ENCODE results near the gene FBXO48.
A peak's percentile ranks its signal among the peaks of the same experiment; 100 is the strongest.
"Not testable (repeated sequence)": the region's sequence is repeated elsewhere in the genome, so short reads cannot be mapped to it uniquely, and the experiment has no call there.

The FBXO48 gene

DNA sequence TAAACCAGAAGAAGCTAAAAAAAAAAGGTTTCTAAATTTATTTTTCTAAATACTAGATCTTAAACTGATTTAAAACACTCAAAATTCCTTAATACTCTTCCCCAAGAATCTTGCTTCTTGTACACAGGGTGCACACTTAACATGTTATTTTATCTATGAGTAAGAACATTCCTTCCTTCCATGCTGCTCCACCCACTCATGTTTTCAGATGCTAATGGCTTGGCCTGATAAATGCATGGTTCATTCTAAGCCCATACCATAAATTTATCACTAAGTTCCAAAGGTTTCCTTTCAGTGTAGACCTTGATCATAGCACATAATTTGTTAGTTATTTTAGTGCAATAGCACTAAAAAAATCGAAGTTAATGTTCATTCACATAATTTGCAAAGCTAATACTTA is 8.1 kb downstream of the FBXO48 start:
- Mint-ChIP-seq H3K36me3 (ENCODE audit: low read depth) (no peaks in the 10 kb centered on the region), H3K27me3 (no peaks in the 10 kb centered on the region), H3K27ac (no peak overlapping the region), H3K4me1 (ENCODE audit: low read depth) (peaks cover 5% of the 10 kb centered on the region), H3K4me3 (no peak overlapping the region), H3K9me3 (no peaks in the 10 kb centered on the region)

DNA sequence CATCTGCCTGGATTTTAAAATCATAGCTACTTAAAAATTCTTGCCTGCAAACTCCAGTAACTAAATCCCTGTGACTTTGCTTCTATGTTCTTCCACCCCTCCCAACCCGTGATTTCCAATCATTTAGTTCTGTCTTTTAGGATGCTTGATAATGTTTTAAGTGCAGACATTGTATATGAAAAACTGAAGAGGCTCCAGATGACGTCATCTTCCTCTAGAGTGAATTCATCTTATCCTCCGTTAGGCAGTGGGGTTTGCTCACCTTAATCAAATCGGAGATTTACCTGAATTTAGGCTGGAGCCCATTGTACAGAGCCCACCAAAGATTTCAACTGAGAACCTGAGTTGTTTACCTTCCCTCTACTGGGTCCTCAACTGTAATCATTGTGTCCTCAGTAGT is 10.9 kb downstream of the FBXO48 start:
- Mint-ChIP-seq H3K36me3 (ENCODE audit: low read depth) (no peaks in the 10 kb centered on the region), H3K4me3 (no peak overlapping the region), H3K4me1 (ENCODE audit: low read depth) (peaks cover 5% of the 10 kb centered on the region), H3K9me3 (no peaks in the 10 kb centered on the region), H3K27ac (no peak overlapping the region), H3K27me3 (no peaks in the 10 kb centered on the region)

- Mint-ChIP-seq H3K27me3 (no peaks in the 10 kb centered on the region), H3K27ac (no peak overlapping the region), H3K36me3 (ENCODE audit: low read depth) (no peaks in the 10 kb centered on the region), H3K4me3 (no peak overlapping the region), H3K4me1 (ENCODE audit: low read depth) (peaks cover 5% of the 10 kb centered on the region), H3K9me3 (no peaks in the 10 kb centered on the region)
These were observed 12.4 kb downstream of the FBXO48 start for GRCh38 chr2:68454719-68455118.

DNA sequence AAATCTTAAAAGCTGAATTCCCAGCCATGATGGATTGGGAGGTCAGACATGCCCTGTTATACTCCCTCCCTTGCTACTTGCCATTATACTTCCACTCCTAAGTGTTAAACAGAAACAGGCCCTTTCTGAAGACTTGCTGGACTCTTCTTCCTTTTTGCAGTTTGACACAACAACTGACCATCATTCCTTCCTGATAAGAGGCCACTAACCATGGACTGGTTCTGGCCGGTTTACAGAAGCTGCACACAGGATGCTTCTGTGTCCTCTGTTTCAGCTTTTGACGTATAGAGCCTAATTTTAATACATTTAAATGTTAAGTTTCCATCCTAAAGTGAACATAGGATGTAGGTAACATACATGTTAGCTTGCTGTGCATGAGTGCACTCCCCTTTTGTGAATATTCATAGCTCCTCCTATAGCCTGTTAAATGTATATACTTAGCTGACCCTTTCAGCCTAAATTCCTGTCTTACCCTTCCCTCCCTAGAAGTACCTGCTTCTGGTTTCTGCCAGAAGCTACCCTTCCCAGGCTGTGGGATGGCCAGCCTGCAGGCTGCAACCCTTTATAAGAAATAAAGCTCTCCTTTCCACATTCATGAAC is 13.2 kb downstream of the FBXO48 start:
- Mint-ChIP-seq H3K9me3 (no peaks in the 10 kb centered on the region), H3K4me3 (no peak overlapping the region), H3K27me3 (no peaks in the 10 kb centered on the region), H3K4me1 (ENCODE audit: low read depth) (peaks cover 5% of the 10 kb centered on the region), H3K27ac (no peak overlapping the region), H3K36me3 (ENCODE audit: low read depth) (no peaks in the 10 kb centered on the region)

- H3K36me3 Mint-ChIP-seq (ENCODE audit: low read depth): no peaks in the 10 kb centered on the region
- no peak overlapping the region for H3K27ac Mint-ChIP-seq
- H3K4me3 Mint-ChIP-seq: no peak overlapping the region
- H3K9me3 Mint-ChIP-seq: no peaks in the 10 kb centered on the region
- H3K4me1 Mint-ChIP-seq (ENCODE audit: low read depth): peaks cover 5% of the 10 kb centered on the region
- H3K27me3 Mint-ChIP-seq: no peaks in the 10 kb centered on the region
These were observed 14.8 kb downstream of the FBXO48 start for GRCh38 chr2:68452158-68452900.

GRCh38 chr2:68448671-68449653 is 18.1 kb downstream of the FBXO48 start:
- H3K27me3 Mint-ChIP-seq: no peaks in the 10 kb centered on the region
- H3K27ac Mint-ChIP-seq: no peak overlapping the region
- no peaks in the 10 kb centered on the region for H3K9me3 Mint-ChIP-seq
- H3K4me3 Mint-ChIP-seq: no peak overlapping the region
- peaks cover 5% of the 10 kb centered on the region for H3K4me1 Mint-ChIP-seq (ENCODE audit: low read depth)
- no peaks in the 10 kb centered on the region for H3K36me3 Mint-ChIP-seq (ENCODE audit: low read depth)

GRCh38 chr2:68447118-68447517 is 20.0 kb downstream of the FBXO48 start:
- Mint-ChIP-seq H3K4me3 (no peak overlapping the region), H3K4me1 (ENCODE audit: low read depth) (peaks cover 1% of the 10 kb centered on the region), H3K9me3 (no peaks in the 10 kb centered on the region), H3K27me3 (peaks cover 4% of the 10 kb centered on the region), H3K36me3 (ENCODE audit: low read depth) (no peaks in the 10 kb centered on the region), H3K27ac (no peak overlapping the region)

- H3K4me1 Mint-ChIP-seq (ENCODE audit: low read depth); H3K36me3 Mint-ChIP-seq (ENCODE audit: low read depth); H3K9me3 Mint-ChIP-seq; H3K4me3 Mint-ChIP-seq; H3K27ac Mint-ChIP-seq; H3K27me3 Mint-ChIP-seq: not testable (repeated sequence)
These were observed 20.7 kb downstream of the FBXO48 start for GRCh38 chr2:68446425-68446824.

- Mint-ChIP-seq H3K4me1 (ENCODE audit: low read depth) (peaks cover 21% of the 10 kb centered on the region), H3K36me3 (ENCODE audit: low read depth) (no peaks in the 10 kb centered on the region), H3K4me3 (no peak overlapping the region), H3K27ac (no peak overlapping the region), H3K9me3 (no peaks in the 10 kb centered on the region), H3K27me3 (peaks cover 4% of the 10 kb centered on the region)
These were observed 25.1 kb downstream of the FBXO48 start for GRCh38 chr2:68441994-68442322.

DNA sequence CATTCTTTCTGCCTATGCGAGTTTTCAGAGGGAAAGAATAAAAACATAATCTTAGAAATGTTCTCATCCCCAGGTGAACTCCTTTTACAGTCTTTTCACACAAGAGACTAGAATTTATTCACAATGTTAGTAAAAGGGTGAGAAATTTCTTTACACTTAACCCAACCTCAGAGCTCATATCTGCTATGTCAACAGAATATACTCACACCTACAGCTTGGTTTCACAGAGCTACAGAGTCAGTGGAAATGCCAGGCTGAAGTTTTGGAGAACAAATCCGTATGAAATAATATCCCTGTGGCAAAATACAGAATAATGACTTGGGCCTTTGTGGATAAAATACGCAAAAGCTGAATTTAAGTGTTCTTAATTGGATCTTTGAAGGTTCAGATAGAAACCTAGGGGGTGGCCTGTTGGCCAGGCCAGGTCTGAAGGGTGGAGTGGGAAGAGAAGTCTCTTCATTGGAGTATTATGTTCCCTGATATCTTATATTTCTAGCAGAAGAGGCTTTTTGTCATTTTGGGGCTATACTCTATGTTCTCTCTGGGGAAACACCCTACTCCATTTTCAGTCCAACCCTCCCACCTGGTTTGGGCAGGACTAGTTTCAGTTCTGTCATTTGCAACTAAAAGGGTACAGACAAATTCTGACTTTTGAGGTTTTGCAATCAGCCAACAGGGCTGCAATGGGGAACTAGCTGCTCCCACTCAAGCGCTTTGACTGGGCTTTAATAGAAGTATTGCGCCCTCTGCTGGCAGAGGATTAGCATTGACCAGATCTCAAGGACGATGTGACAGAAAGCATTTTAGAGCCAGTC is 25.7 kb downstream of the FBXO48 start:
- Mint-ChIP-seq H3K27me3 (peaks cover 4% of the 10 kb centered on the region), H3K4me3 (peak overlapping the region; percentile 42), H3K36me3 (ENCODE audit: low read depth) (no peaks in the 10 kb centered on the region), H3K4me1 (ENCODE audit: low read depth) (peaks cover 21% of the 10 kb centered on the region), H3K27ac (peak overlapping the region; percentile 77), H3K9me3 (no peaks in the 10 kb centered on the region)

DNA sequence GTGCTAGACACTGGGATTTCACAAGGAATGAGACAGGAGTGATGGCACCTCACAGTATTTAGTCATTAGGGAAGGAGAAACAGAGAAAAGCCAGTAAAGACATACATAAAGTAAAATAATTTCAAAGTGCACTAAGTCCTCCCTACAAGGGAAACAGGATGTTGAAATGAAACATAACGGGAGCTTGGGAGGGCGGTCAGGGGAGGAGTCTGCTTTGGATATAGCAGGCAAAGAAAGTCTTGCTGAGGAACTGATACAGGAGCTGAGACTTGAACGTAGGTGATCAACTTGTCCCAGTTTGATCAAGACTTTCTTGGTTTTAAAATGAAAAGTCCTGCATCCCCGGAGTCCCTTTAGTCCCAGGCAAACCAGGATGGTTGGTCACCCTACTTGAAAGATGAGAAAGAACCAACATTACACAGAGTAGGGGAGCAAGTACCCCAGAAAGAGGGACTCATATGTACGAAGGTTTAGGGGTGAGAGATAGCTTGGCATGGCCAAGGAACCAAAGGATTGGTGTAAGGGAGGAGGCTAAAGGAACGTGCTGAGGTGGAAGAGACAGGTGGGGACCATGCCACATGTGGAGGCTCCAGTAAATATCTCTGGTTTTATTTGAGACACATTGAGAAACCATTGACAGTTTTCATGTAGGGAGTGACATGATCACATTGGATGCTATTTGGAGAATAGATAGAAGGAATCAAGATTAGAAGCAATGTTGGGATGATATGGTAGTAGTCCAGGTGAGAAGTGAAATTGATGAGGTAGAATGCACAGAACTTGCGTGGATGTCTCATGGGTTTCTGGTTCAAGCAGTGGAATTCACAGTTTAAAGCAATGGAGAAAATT is 28.4 kb downstream of the FBXO48 start:
- no peaks in the 10 kb centered on the region for H3K9me3 Mint-ChIP-seq
- H3K36me3 Mint-ChIP-seq (ENCODE audit: low read depth): no peaks in the 10 kb centered on the region
- no peak overlapping the region for H3K27ac Mint-ChIP-seq
- H3K4me1 Mint-ChIP-seq (ENCODE audit: low read depth): peaks cover 21% of the 10 kb centered on the region
- peaks cover 4% of the 10 kb centered on the region for H3K27me3 Mint-ChIP-seq
- H3K4me3 Mint-ChIP-seq: no peak overlapping the region

DNA sequence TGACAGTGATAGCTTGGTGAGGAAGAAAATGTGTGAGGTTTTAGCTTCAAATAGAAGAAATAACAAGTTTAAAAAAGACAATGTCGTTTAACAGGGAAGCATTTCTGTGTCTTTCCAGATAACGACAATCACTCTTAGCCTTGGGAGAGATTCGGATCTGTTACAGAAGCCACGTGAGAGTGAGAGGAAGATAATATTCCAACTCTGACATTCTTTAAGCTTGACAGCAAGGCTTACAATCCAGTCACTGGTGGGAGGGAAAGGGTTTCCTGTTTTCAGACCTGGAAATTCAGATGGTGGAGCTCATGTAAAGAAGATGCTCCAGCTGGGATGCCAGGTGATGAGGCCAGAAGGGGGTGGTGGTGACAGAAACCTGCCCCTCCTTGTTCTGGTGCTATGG is 30.8 kb downstream of the FBXO48 start:
- H3K27me3 Mint-ChIP-seq: no peaks in the 10 kb centered on the region
- H3K9me3 Mint-ChIP-seq: no peaks in the 10 kb centered on the region
- peaks cover 16% of the 10 kb centered on the region for H3K4me1 Mint-ChIP-seq (ENCODE audit: low read depth)
- H3K27ac Mint-ChIP-seq: no peak overlapping the region
- no peak overlapping the region for H3K4me3 Mint-ChIP-seq
- H3K36me3 Mint-ChIP-seq (ENCODE audit: low read depth): no peaks in the 10 kb centered on the region

DNA sequence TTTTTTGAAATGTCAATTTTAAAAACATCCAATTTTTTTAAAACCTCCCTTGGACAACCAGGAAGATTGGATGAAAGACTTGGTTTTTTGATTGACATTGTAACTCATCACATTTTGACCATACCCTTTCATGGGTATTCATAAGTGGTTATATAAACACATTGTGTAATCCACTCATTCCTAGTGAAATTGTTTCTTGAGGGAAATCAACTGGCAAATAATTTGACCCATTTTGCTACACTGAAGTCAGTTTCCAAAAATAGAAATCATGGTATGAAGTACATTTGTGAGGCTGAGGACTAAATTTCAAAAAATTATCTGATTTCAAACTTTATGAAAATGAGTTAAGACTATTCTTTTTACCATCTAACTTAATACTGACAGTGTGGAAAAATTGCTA is 31.5 kb downstream of the FBXO48 start:
- H3K27ac Mint-ChIP-seq: no peak overlapping the region
- no peak overlapping the region for H3K4me3 Mint-ChIP-seq
- H3K36me3 Mint-ChIP-seq (ENCODE audit: low read depth): no peaks in the 10 kb centered on the region
- H3K9me3 Mint-ChIP-seq: no peaks in the 10 kb centered on the region
- H3K27me3 Mint-ChIP-seq: no peaks in the 10 kb centered on the region
- peaks cover 10% of the 10 kb centered on the region for H3K4me1 Mint-ChIP-seq (ENCODE audit: low read depth)

GRCh38 chr2:68434981-68435380 is 32.1 kb downstream of the FBXO48 start:
- Mint-ChIP-seq H3K27me3 (no peaks in the 10 kb centered on the region), H3K36me3 (ENCODE audit: low read depth) (no peaks in the 10 kb centered on the region), H3K4me3 (no peak overlapping the region), H3K4me1 (ENCODE audit: low read depth) (peaks cover 3% of the 10 kb centered on the region), H3K27ac (no peak overlapping the region), H3K9me3 (no peaks in the 10 kb centered on the region)
